Fibroblast of skin of back (primary cell): ENCODE measurements around the gene LMNTD2.
A peak's percentile ranks its signal among the peaks of the same experiment; 100 is the strongest.
"Not testable (repeated sequence)": the region's sequence is repeated elsewhere in the genome, so short reads cannot be mapped to it uniquely, and the experiment has no call there.

Experiments used
- DNase-seq: peaks from one replicate; pipeline ENCODE4 v3.0.0-alpha.2; 2013

The LMNTD2 gene

GRCh38 chr11:532986-533585 is 27.5 kb downstream of the LMNTD2 start:
- no peak for DNase-seq

GRCh38 chr11:532527-532985 is 28.0 kb downstream of the LMNTD2 start:
- no peak for DNase-seq

GRCh38 chr11:531919-532526 is 28.5 kb downstream of the LMNTD2 start:
- DNase-seq = no peak

GRCh38 chr11:530960-531831 is 29.3 kb downstream of the LMNTD2 start:
- no peak for DNase-seq

- DNase-seq = no peak
Observed at GRCh38 chr11:529728-530411, 30.7 kb downstream of the LMNTD2 start.

GRCh38 chr11:528815-529727 is 31.5 kb downstream of the LMNTD2 start:
- DNase-seq = no peak

- DNase-seq = no peak
Observed at GRCh38 chr11:528166-528814, 32.2 kb downstream of the LMNTD2 start.

- no peak for DNase-seq
Observed at GRCh38 chr11:526192-526591, 34.3 kb downstream of the LMNTD2 start.

- no peak for DNase-seq
Observed at GRCh38 chr11:521177-521688, 39.3 kb downstream of the LMNTD2 start.

GRCh38 chr11:520428-521176 is 39.9 kb downstream of the LMNTD2 start:
- DNase-seq = no peak

- peak; percentile 89 for DNase-seq
Observed at GRCh38 chr11:518463-519202, 41.9 kb downstream of the LMNTD2 start.

GRCh38 chr11:516918-517685 is 43.4 kb downstream of the LMNTD2 start:
- not testable (repeated sequence) for DNase-seq

GRCh38 chr11:516400-516799 is 44.1 kb downstream of the LMNTD2 start:
- DNase-seq = no peak

- no peak for DNase-seq
Observed at GRCh38 chr11:515131-515530, 45.4 kb downstream of the LMNTD2 start.

GRCh38 chr11:514606-515005 is 45.9 kb downstream of the LMNTD2 start:
- DNase-seq = no peak

- DNase-seq = no peak
Observed at GRCh38 chr11:512761-513595, 47.6 kb downstream of the LMNTD2 start.

- no peak for DNase-seq
Observed at GRCh38 chr11:508956-509355, 51.6 kb downstream of the LMNTD2 start.
